Right forelimb (tissue), 1 donor: ENCODE results near the gene FOXL1.
A peak's percentile ranks its signal among the peaks of the same experiment; 100 is the strongest.

ENCODE experiments used
- DNase-seq: peaks from one replicate; pipeline ENCODE4 v3.0.0-alpha.2; 2018

The FOXL1 gene

DNA sequence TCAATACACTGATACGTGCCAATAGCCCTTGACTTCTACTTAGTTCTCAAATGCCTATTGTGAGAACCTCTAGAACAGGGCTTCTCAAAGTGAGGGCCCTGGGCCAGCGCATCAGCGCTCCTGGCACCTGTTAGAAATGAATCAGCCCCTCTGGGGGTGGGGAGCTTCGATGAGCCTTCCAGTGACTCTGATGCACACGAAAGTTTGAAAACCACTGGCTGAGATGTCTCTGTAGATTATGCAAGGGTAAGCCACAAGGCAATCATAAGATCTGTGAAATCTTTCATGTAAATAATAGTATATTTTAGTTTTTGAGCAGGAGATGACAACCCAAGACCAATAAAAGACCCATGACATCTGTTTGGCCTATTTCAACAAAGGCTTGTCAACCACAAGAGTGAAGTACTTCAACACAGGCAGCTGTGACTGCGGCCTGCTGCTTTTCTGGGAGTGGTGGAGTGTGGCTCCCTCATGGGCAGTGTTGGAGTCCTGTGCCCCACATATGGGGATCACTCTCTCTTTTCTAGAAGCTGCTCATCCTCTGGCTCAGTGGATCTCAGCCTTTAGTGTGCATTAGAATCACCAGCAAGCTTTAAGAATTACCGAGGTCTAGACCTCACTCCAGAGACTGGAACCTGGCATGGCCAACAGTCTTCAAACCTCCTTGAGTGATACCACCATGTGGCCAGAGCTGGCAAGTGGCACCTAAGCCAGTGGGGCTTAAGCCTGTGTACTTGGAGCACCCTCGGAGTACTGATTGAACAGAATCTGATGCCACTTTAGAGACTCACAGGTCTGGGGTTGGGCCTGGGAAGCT lies 29.1 kb upstream of the FOXL1 start:
- no peak for DNase-seq

DNA sequence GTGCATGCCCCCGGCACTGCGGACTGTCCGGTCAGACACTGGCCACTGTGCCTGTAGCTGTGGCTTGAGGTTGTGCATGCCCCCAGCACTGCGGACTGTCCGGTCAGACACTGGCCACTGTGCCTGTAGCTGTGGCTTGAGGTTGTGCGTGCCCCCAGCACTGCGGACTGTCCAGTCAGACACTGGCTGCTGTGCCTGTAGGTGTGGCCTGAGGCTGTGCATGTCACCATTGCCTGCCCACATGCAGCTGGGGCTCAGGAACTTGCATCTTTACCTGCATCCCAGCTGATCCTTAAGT lies 28.5 kb upstream of the FOXL1 start:
- no peak for DNase-seq

DNA sequence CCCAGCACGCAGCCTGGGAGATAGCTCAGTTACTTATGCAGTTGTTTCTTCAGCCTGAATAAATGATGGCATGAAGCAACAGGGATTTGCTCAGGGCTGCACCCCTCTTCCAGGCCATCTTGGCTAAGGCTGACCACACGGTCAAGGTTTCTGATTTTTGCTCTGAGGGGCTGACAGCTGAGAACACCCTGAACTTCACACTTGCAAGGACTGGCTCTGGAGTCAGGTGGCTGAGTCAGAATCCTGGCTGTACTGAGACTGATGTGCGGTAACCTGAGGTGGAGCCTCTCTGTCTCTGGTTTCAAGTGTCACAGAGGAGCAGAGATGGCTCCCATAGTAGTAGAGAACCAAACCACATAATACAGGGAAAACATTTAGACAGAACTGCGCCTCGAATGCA lies 28.1 kb upstream of the FOXL1 start:
- no peak for DNase-seq

DNA sequence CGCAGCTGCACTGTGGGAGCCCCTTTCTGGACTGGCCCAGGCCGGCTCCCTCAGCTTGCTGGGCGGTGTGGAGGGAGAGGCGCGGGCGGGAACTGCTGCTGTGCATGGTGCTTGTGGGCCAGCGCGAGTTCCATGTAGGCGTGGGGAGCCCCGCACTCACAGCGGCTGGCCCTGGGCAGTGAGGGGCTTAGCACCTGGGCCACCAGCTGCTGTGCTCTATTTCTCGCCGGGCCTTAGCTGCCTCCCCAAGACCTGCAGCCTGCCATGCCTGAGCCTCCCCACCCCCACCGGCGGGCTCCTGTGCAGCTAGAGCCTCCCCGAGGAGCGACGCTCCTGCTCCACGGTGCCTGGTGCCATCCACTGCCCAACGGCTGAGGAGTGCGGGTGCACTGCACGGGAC lies 25.0 kb upstream of the FOXL1 start:
- no peak for DNase-seq

DNA sequence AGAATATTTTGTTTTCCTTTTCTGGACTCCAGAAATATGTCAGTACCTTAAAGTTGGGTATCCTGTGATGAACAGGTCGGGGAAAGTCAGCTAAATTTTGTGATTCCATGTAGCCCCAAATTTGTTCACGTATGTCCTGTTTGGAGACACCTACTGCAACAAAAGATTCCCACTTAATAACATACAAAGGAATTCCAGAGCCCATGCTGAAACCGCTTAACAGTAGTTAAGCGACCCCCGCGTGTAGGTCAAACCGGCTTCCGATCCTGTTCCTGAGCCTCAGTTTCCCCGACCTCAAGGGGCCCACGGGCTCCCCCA lies 23.8 kb upstream of the FOXL1 start:
- no peak for DNase-seq

DNA sequence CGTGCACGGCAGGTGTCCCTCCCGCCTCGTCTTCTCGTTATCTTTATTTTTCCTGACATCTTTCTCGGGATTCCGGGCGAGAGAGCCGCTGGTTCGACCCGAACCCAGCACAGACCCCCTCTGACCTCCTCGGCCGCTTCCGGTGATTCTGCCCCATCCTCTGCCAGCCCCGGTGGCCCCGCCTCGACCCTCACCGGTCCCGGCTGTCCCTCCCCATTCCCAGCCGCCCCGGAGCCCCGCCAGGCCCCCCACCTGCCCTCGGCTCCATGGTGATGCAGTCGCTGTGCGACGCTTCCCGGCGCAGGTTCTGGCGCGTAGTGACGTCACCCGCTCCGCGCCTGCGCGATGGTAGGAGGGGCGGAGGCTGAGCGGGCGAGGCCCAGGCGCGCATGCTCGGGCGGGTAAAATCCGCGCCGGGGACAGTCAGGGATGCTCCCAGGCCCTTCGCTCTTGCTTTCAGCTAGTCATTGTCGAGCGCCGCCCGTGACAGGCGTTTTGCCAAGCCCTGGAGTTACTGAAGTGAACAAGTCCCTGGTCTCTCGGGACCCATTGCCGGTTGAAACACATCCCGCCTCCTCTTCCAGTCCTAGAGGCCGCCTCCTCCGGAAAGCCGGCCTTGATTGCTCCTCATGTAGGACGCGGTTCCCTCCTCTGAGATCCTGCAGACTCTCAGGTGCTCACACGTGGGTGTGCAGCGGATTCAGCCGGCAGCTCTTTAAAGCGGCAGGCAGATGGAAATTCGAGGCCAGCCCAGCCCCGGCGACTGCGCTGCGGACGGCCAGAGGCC lies 23.2 kb upstream of the FOXL1 start, which contains the start of gene MTHFSD:
Gene MTHFSD, minus strand, starts transcription at position 319 of the 787 bp plus-strand sequence. Its CDS starts 51 bp downstream, at position 268.
- peak; percentile 98 for DNase-seq

DNA sequence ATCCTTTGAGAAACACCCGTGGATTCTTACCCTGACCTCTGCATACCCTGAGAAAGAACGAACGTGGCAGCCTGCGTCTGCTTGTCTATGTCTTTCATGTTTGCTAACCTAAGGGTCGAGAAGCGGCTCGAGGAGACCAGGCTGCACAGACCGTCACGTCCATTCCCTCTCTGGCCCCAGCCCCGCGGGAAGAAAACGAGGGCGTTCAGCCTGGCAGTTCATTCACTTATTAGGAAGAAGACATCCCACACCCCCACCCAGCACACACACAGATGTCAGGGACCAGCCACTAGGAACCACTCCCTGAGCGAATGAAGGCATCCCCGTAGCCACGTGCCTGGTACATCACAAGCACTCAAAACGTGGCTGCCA lies 22.7 kb upstream of the FOXL1 start:
- no peak for DNase-seq

DNA sequence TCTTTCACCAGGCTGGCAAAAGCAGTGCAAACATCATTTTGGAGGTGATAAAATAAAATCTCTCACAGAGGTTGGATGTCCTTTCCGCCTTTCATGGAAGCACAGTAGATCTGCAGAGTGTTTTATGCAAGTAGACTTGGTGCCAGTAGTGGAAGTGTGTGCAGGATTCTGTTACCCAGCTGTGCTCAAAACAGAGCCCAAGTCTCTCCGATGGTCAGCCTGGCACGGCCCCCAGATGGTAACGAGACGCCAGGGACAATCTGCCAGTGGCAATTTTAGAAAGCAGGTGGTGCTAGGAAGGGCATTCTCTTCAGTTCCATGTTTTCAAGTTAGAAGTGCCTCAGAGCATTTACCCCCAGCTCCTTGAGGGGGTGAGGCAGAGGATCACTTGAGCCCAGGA lies 21.8 kb upstream of the FOXL1 start:
- no peak for DNase-seq

DNA sequence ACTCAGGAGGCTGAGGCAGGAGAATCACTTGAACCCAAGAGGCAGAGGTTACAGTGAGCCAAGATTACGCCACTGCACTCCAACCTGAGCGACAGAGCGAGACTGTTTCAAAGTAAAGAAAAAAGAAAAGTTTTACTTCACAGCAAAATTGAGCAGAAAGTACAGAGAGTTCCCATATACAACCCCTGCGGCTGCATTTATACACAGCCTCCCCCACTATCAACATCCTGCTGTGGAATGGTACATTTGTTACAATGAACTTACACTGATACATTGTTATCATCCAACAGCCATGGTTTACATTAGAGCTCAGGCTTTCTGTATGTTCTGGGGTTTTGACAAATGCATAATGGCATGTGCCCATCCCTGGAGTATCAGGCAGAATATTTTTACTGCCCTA lies 20.8 kb upstream of the FOXL1 start:
- DNase-seq, result no peak

DNA sequence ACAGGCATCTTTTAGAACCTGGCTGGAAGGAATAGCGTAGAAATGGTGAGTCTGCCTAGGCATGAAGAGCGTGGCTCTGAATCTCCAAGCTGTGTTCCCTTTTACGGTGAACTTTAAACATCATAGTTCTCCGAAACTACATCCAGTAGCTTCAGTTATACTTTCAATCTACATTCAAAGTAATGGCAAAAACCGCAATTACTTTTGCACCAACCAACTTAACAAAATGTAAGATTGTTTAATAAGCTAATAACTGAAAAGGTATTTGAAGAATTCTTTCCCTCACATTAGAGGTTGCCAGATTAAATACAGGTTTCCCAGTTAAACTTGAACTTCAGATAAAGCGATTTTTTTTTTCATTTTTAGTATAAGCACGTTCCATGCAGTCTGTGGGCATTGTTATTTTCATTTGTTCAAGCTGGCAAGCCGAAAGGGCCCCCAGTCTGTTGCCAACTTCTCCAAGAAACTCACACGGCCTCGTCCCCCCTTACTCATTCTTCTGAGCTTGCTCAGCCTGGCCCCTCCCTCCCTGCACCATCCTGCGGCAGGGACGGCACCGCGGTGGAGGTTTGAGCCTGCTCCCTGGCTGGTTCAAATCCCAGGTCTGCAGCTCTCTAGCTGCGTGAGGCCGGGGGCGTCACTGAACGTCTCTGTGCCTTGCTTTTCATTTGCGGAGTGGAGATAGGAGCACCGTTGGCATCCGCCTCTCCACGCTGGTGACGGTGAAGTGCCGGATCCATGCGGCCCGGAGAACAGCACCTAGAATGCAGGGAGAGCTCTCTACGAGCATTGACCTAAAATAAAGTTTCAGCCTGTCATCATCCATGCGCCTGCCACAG lies 19.8 kb upstream of the FOXL1 start:
- peak; percentile 10 for DNase-seq

DNA sequence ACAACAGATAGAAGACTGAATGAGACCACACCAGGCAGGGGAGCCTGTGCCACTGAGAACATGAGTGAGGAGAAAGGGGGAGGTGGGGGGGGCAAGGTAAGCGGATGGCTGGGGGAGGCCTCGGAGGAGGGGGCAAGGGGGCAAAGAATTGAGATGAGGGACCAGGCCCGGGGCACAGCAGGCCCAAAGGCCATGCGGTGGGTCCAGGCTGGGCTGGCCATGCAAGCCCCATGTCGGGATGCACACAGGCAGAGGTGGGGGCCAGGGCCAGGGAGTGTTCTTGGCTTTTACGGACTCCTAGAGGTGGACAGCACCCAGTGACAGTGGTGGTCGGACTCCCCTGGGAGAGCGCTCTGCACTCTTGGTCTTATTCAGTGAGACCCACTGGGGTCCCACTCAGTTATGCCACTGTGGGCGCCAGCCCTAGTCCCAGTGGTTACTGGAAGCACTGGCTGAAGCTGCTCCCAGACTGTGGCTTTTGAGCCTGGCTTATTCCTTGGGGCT lies 18.5 kb upstream of the FOXL1 start:
- DNase-seq, result peak; percentile 28

DNA sequence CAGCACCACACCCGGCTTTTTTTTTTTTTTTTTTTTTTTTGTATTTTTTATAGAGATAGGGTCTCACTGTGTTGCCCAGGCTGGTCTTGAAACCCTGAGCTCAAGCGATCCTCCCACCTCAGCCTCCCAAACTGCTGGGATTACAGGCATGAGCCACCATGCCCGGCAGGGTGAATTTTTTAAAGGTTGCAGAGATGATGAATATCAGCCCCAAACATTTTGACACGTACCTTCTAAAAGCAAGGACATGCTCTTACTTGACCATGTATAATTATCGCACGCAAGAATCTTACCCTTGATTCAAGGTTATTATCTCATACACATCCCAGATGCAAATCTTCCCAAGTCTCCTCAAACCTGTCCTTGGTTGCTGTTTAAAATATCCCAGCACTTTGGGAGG lies 16.0 kb upstream of the FOXL1 start:
- no peak for DNase-seq

DNA sequence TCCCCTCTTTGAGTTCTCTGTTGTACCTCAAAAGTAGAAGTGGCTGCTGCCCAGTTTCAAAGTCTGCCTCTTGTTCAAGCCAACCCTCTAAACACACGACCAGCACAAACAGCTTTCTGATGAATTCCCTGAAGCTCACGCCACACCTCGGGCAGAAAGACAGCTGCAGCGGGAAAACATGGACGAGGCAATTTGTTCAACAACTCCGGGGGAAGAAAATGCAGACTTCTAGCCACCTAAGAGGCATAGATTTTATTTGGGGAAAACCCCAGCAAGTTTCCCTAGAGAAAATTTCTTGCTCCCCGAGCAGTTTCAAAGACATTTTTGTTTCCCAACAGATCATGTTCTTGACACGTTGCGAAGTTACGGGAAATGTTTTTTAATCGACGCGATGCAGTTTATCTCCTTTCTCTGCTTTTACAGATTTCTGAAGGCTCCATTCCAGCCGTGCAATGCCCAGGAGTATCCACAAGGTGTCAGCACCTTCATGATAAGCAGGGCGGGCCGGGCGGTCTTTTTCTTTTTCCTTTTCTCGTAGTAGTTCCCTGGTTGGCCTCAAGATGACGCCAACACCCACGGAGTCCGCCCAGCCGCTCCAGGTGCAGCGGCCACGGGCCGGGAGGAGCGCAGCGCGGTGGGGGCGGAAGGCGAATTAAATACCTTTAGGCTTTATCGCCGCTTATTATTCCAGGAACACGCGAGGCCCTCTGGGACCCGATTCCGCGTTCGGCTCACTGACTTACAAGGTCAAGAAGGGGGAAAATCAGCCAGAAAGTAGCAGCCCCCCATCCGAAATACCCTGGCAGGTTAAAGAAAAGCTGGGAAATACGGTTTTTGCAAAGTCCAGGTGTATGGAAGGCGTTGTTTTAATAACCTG lies 14.6 kb upstream of the FOXL1 start:
- DNase-seq, result peak; percentile 92

DNA sequence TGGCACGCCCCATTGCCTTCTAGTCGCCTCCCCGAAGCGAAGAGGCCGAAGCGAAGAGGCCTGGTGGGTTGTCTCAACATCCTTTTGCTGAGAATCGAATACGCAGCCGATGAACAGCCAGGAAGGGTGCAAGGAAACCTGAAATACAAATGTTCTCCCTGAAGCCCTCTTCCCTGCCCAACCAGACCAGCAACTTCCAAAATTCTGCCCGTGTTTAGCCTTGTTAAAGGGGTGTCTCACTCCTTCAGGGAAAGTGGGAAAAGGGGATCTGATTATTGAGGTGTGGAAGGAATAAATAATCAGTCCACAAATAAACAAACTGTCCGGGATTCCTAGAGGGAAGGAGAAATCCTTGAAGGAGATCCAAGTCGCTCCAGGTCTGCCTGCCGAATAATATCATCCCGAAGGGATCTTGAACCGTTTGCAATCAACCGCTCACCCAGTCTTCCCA lies 13.1 kb upstream of the FOXL1 start:
- no peak for DNase-seq

DNA sequence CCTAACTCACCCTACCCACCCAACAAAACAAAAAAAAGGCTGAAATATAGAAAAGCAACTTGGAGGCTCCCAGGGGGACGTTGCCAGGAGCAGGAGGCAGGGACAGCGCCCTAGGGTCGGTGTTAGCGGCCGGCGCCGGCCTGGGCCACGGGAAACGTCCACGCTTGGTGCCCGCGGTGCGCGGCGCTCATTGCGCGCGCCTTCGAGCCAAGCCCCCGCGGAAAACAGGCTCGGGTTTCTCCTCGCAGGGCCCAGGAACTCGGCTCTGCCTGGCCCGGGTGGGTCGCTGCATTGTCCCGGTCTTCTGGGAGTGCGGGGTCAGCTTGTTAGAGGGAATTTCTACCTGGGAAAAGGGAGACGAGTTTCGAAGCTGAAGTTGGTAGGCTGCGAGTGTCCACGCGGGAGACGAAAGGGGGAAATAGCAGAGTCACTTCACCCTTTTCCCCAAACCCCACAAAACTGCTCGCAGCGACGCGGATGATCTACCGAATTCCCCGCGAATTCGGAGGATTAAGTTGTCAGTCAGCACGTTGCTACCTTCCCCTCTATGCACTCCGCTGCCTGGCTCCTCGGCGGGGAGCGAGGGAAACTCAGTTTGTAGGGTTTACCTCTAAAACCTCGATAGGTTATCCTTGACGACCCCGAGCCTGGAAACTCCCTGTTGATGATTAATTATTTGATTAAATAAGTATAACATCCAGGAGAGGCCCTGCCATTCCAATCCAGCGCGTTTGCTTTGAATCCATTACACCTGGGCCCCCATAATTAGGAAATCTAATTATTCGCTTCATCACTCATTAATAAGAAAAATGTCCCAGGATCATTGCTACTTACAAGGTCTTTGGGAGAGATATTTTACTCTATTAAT lies 12.5 kb upstream of the FOXL1 start:
- DNase-seq, result peak; percentile 47

DNA sequence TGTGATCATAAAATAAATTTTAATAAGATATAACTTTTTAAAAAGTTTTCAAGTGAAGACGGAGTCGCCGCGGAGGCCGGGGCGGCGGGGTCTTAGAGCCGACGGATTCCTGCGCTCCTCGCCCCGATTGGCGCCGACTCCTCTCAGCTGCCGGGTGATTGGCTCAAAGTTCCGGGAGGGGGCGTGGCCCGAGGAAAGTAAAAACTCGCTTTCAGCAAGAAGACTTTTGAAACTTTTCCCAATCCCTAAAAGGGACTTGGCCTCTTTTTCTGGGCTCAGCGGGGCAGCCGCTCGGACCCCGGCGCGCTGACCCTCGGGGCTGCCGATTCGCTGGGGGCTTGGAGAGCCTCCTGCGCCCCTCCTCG lies 11.8 kb upstream of the FOXL1 start, which contains the start of gene FOXC2:
Gene FOXC2, plus strand, starts transcription at position 229 of the 365 bp plus-strand sequence. CDS start 507 bp downstream, outside the sequence.
- peak; percentile 94 for DNase-seq

DNA sequence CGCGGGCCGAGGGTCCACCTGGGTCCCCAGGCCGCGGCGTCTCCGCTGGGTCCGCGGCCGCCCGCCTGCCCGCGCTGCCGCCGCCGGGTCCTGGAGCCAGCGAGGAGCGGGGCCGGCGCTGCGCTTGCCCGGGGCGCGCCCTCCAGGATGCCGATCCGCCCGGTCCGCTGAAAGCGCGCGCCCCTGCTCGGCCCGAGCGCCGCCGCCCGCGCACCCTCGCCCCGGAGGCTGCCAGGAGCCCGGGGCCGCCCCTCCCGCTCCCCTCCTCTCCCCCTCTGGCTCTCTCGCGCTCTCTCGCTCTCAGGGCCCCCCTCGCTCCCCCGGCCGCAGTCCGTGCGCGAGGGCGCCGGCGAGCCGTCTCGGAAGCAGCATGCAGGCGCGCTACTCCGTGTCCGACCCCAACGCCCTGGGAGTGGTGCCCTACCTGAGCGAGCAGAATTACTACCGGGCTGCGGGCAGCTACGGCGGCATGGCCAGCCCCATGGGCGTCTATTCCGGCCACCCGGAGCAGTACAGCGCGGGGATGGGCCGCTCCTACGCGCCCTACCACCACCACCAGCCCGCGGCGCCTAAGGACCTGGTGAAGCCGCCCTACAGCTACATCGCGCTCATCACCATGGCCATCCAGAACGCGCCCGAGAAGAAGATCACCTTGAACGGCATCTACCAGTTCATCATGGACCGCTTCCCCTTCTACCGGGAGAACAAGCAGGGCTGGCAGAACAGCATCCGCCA lies 11.2 kb upstream of the FOXL1 start:
- DNase-seq, result peak; percentile 68

DNA sequence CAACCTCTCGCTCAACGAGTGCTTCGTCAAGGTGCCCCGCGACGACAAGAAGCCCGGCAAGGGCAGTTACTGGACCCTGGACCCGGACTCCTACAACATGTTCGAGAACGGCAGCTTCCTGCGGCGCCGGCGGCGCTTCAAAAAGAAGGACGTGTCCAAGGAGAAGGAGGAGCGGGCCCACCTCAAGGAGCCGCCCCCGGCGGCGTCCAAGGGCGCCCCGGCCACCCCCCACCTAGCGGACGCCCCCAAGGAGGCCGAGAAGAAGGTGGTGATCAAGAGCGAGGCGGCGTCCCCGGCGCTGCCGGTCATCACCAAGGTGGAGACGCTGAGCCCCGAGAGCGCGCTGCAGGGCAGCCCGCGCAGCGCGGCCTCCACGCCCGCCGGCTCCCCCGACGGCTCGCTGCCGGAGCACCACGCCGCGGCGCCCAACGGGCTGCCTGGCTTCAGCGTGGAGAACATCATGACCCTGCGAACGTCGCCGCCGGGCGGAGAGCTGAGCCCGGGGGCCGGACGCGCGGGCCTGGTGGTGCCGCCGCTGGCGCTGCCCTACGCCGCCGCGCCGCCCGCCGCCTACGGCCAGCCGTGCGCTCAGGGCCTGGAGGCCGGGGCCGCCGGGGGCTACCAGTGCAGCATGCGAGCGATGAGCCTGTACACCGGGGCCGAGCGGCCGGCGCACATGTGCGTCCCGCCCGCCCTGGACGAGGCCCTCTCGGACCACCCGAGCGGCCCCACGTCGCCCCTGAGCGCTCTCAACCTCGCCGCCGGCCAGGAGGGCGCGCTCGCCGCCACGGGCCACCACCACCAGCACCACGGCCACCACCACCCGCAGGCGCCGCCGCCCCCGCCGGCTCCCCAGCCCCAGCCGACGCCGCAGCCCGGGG lies 10.4 kb upstream of the FOXL1 start:
- DNase-seq, result peak; percentile 64
